ENCODE measurements around the gene CCM2. TPM values are rescaled to one million over a fixed set of nuclear protein-coding genes. Genes with fewer than 3 reads are reported as not detected.

The CCM2 gene
- total RNA-seq, 1 experiment from 2014 or later = 42.5 TPM

GRCh38 chr7:45035371-45035770, 35.4 kb downstream of the CCM2 start:
- H3K9ac ChIP-seq (ENCODE audit: low read length) = no peak overlapping the region
- H3K9me3 ChIP-seq (ENCODE audit: low read length) = no peaks in the 10 kb centered on the region
- H4K20me1 ChIP-seq (ENCODE audit: insufficient read depth, low read depth, low read length) = peaks cover 14% of the 10 kb centered on the region; the same call in 1 of the 2 replicates
- H3K79me2 ChIP-seq (ENCODE audit: low read length) = peaks cover 82% of the 10 kb centered on the region
- H3K27ac ChIP-seq (ENCODE audit: low read length) = no peak overlapping the region
- H3K4me1 ChIP-seq (ENCODE audit: low read length) = no peaks in the 10 kb centered on the region
- peaks cover 19% of the 10 kb centered on the region; the same call in 1 of the 2 replicates for H3K36me3 ChIP-seq (ENCODE audit: insufficient read depth, low read length)
- no peak for DNase-seq
- H3K9me2 ChIP-seq (replicated peaks; ENCODE audit: insufficient read depth, low read length) = no peaks in the 10 kb centered on the region
- no peak overlapping the region for H3K4me2 ChIP-seq (ENCODE audit: low read depth, low read length, poor library complexity, severe bottlenecking)
- no peaks in the 10 kb centered on the region for H3K27me3 ChIP-seq (ENCODE audit: low read length)
- no peak overlapping the region for H3K4me3 ChIP-seq (ENCODE audit: low read length)
- H2AFZ ChIP-seq (ENCODE audit: low read length) = no peak overlapping the region

- Histone ChIP-seq H4K20me1 (ENCODE audit: insufficient read depth, low read depth, low read length) (peaks cover 14% of the 10 kb centered on the region; the same call in 1 of the 2 replicates), H2AFZ (ENCODE audit: low read length) (no peak overlapping the region), H3K9me2 (replicated peaks; ENCODE audit: insufficient read depth, low read length) (no peaks in the 10 kb centered on the region), H3K9me3 (ENCODE audit: low read length) (no peaks in the 10 kb centered on the region), H3K36me3 (ENCODE audit: insufficient read depth, low read length) (peaks cover 19% of the 10 kb centered on the region; the same call in 1 of the 2 replicates), H3K4me1 (ENCODE audit: low read length) (no peaks in the 10 kb centered on the region), H3K27me3 (ENCODE audit: low read length) (no peaks in the 10 kb centered on the region), H3K9ac (ENCODE audit: low read length) (no peak overlapping the region), H3K79me2 (ENCODE audit: low read length) (peaks cover 77% of the 10 kb centered on the region), H3K4me2 (ENCODE audit: low read depth, low read length, poor library complexity, severe bottlenecking) (no peak overlapping the region), H3K4me3 (ENCODE audit: low read length) (no peak overlapping the region), H3K27ac (ENCODE audit: low read length) (no peak overlapping the region)
- no peak for DNase-seq
Measured at GRCh38 chr7:45035893-45036292, 35.9 kb downstream of the CCM2 start.

GRCh38 chr7:45036317-45036716, 36.3 kb downstream of the CCM2 start:
- Histone ChIP-seq H3K4me1 (ENCODE audit: low read length) (no peaks in the 10 kb centered on the region), H3K9me2 (replicated peaks; ENCODE audit: insufficient read depth, low read length) (no peaks in the 10 kb centered on the region), H3K4me3 (ENCODE audit: low read length) (no peak overlapping the region), H3K79me2 (ENCODE audit: low read length) (peaks cover 78% of the 10 kb centered on the region), H2AFZ (ENCODE audit: low read length) (no peak overlapping the region), H3K9me3 (ENCODE audit: low read length) (no peaks in the 10 kb centered on the region), H3K36me3 (ENCODE audit: insufficient read depth, low read length) (peaks cover 21% of the 10 kb centered on the region; the same call in 1 of the 2 replicates), H4K20me1 (ENCODE audit: insufficient read depth, low read depth, low read length) (peaks cover 14% of the 10 kb centered on the region; the same call in 1 of the 2 replicates), H3K9ac (ENCODE audit: low read length) (no peak overlapping the region), H3K27me3 (ENCODE audit: low read length) (no peaks in the 10 kb centered on the region), H3K27ac (ENCODE audit: low read length) (no peak overlapping the region), H3K4me2 (ENCODE audit: low read depth, low read length, poor library complexity, severe bottlenecking) (no peak overlapping the region)
- DNase-seq = no peak

- Histone ChIP-seq H3K9me2 (replicated peaks; ENCODE audit: insufficient read depth, low read length) (no peaks in the 10 kb centered on the region), H3K27ac (ENCODE audit: low read length) (no peak overlapping the region), H3K9me3 (ENCODE audit: low read length) (no peaks in the 10 kb centered on the region), H3K36me3 (ENCODE audit: insufficient read depth, low read length) (peaks cover 26% of the 10 kb centered on the region; the same call in 1 of the 2 replicates), H2AFZ (ENCODE audit: low read length) (no peak overlapping the region), H3K79me2 (ENCODE audit: low read length) (peaks cover 79% of the 10 kb centered on the region), H3K27me3 (ENCODE audit: low read length) (no peaks in the 10 kb centered on the region), H3K4me2 (ENCODE audit: low read depth, low read length, poor library complexity, severe bottlenecking) (no peak overlapping the region), H3K4me1 (ENCODE audit: low read length) (no peaks in the 10 kb centered on the region), H4K20me1 (ENCODE audit: insufficient read depth, low read depth, low read length) (peaks cover 14% of the 10 kb centered on the region; the same call in 1 of the 2 replicates), H3K9ac (ENCODE audit: low read length) (no peak overlapping the region), H3K4me3 (ENCODE audit: low read length) (no peak overlapping the region)
- no peak for DNase-seq
Measured at GRCh38 chr7:45036796-45037195, 36.8 kb downstream of the CCM2 start.

DNA sequence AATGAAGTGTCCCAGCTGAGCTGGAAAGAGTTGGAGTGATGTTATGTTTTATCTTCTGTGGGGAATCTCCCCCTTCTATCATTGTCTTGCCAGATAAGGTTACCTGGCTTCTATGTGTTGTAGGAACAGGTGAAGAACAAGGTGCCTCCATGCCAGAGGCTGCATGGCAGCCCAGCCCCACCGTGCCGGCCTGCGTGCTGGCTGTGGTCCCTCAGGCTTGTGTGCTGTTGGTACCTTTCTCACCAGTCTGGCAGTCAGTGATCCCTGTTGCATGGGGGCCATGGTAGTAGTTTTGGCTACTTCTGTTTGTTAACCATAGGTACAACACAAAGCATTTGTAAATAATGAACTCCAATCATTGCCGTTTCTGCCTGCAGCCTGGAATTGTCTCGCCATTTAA, 37.9 kb downstream of the CCM2 start:
- H3K4me1 ChIP-seq (ENCODE audit: low read length) = no peaks in the 10 kb centered on the region
- H3K9me2 ChIP-seq (replicated peaks; ENCODE audit: insufficient read depth, low read length) = no peaks in the 10 kb centered on the region
- peaks cover 14% of the 10 kb centered on the region; the same call in 1 of the 2 replicates for H4K20me1 ChIP-seq (ENCODE audit: insufficient read depth, low read depth, low read length)
- peaks cover 68% of the 10 kb centered on the region for H3K79me2 ChIP-seq (ENCODE audit: low read length)
- H3K9ac ChIP-seq (ENCODE audit: low read length) = no peak overlapping the region
- H3K4me3 ChIP-seq (ENCODE audit: low read length) = no peak overlapping the region
- no peak overlapping the region for H3K4me2 ChIP-seq (ENCODE audit: low read depth, low read length, poor library complexity, severe bottlenecking)
- no peaks in the 10 kb centered on the region for H3K9me3 ChIP-seq (ENCODE audit: low read length)
- peaks cover 33% of the 10 kb centered on the region; the same call in 1 of the 2 replicates for H3K36me3 ChIP-seq (ENCODE audit: insufficient read depth, low read length)
- no peak overlapping the region for H2AFZ ChIP-seq (ENCODE audit: low read length)
- no peak overlapping the region for H3K27ac ChIP-seq (ENCODE audit: low read length)
- DNase-seq = no peak
- H3K27me3 ChIP-seq (ENCODE audit: low read length) = no peaks in the 10 kb centered on the region

DNA sequence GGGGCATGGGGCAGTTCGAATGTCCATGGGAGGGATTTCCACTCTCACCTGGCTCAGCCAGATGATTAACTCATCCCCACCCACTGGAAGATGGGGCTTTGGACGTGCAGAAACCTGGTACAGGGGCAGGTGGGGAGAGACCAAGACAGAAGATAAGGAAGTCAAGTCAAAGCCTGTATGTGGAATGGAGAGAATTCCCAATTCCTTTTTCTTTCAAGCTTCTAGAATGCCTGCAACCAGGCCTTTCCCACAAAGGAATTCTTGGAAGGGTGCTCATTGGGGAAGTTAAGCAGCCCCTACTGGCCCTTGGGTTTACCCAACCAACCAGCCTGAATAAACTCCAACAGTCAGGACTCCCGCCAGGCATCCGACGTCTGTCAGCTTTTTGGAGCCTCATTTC, 39.1 kb downstream of the CCM2 start:
- Histone ChIP-seq H3K9ac (ENCODE audit: low read length) (no peak overlapping the region), H3K4me1 (ENCODE audit: low read length) (no peaks in the 10 kb centered on the region), H3K4me2 (ENCODE audit: low read depth, low read length, poor library complexity, severe bottlenecking) (no peak overlapping the region), H4K20me1 (ENCODE audit: insufficient read depth, low read depth, low read length) (peaks cover 14% of the 10 kb centered on the region; the same call in 1 of the 2 replicates), H3K4me3 (ENCODE audit: low read length) (no peak overlapping the region), H3K9me2 (replicated peaks; ENCODE audit: insufficient read depth, low read length) (no peaks in the 10 kb centered on the region), H3K79me2 (ENCODE audit: low read length) (peaks cover 66% of the 10 kb centered on the region), H3K36me3 (ENCODE audit: insufficient read depth, low read length) (peaks cover 43% of the 10 kb centered on the region; the same call in 1 of the 2 replicates), H3K27ac (ENCODE audit: low read length) (no peak overlapping the region), H2AFZ (ENCODE audit: low read length) (no peak overlapping the region), H3K27me3 (ENCODE audit: low read length) (no peaks in the 10 kb centered on the region), H3K9me3 (ENCODE audit: low read length) (no peaks in the 10 kb centered on the region)
- DNase-seq = no peak

GRCh38 chr7:45044338-45044737, 44.3 kb downstream of the CCM2 start:
- Histone ChIP-seq H2AFZ (ENCODE audit: low read length) (no peak overlapping the region), H3K36me3 (ENCODE audit: insufficient read depth, low read length) (peaks cover 45% of the 10 kb centered on the region; the same call in 1 of the 2 replicates), H3K4me1 (ENCODE audit: low read length) (peaks cover 7% of the 10 kb centered on the region), H3K9me3 (ENCODE audit: low read length) (no peaks in the 10 kb centered on the region), H3K27ac (ENCODE audit: low read length) (no peak overlapping the region), H3K4me2 (ENCODE audit: low read depth, low read length, poor library complexity, severe bottlenecking) (no peak overlapping the region), H3K4me3 (ENCODE audit: low read length) (no peak overlapping the region), H3K27me3 (ENCODE audit: low read length) (no peaks in the 10 kb centered on the region), H3K79me2 (ENCODE audit: low read length) (peaks cover 41% of the 10 kb centered on the region), H4K20me1 (ENCODE audit: insufficient read depth, low read depth, low read length) (peaks cover 2% of the 10 kb centered on the region; the same call in 1 of the 2 replicates), H3K9me2 (replicated peaks; ENCODE audit: insufficient read depth, low read length) (no peaks in the 10 kb centered on the region), H3K9ac (ENCODE audit: low read length) (no peak overlapping the region)
- DNase-seq = no peak

DNA sequence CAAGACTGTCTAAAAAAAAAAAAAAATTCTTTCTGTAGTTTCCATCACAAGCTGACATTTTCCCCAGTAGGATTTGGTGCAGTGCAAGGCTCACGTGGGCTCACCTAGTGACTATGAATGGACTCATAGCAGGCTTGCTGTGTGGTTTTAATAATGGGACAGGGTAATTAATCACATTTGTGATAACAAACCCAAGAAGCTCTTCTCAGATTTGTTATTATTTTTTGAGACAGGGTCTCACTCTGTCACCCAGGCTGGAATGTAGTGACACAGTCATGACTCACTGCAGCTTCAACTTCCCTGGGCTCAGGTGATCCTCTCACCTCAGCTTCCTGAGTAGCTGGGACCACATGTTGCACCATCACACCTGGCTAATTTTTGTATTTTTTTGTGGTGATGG, 48.7 kb downstream of the CCM2 start:
- Histone ChIP-seq H3K27me3 (ENCODE audit: low read length) (no peaks in the 10 kb centered on the region), H3K79me2 (ENCODE audit: low read length) (peaks cover 58% of the 10 kb centered on the region), H3K4me2 (ENCODE audit: low read depth, low read length, poor library complexity, severe bottlenecking) (no peak overlapping the region), H3K36me3 (ENCODE audit: insufficient read depth, low read length) (peaks cover 26% of the 10 kb centered on the region; the same call in 1 of the 2 replicates), H4K20me1 (ENCODE audit: insufficient read depth, low read depth, low read length) (peaks cover 6% of the 10 kb centered on the region; the same call in 1 of the 2 replicates), H2AFZ (ENCODE audit: low read length) (no peak overlapping the region), H3K27ac (ENCODE audit: low read length) (no peak overlapping the region), H3K9me3 (ENCODE audit: low read length) (no peaks in the 10 kb centered on the region), H3K4me1 (ENCODE audit: low read length) (peaks cover 21% of the 10 kb centered on the region), H3K9me2 (replicated peaks; ENCODE audit: insufficient read depth, low read length) (no peaks in the 10 kb centered on the region), H3K9ac (ENCODE audit: low read length) (no peak overlapping the region), H3K4me3 (ENCODE audit: low read length) (no peak overlapping the region)
- DNase-seq = no peak

Data from Karpas-422 (cell line).